GM21423 (cell line): Measurements from ENCODE around the gene ZDHHC4.

Experiments
- ATAC-seq: cut with Tn5 transposase; IDR thresholded peaks from one replicate; pipeline ENCODE4 v1.9.1; 2021; ENCODE audit warnings: mild to moderate bottlenecking, moderate library complexity; ENCODE audit not compliant: unreplicated experiment

Gene ZDHHC4

GRCh38 chr7:6604458-6604857 is 27.2 kb downstream of the ZDHHC4 start:
- ATAC-seq = no peak

GRCh38 chr7:6606866-6607583 is 29.8 kb downstream of the ZDHHC4 start:
- ATAC-seq = no peak

- no peak for ATAC-seq
These were observed 30.4 kb downstream of the ZDHHC4 start for GRCh38 chr7:6607651-6608051.

- no peak for ATAC-seq
These were observed 30.8 kb downstream of the ZDHHC4 start for GRCh38 chr7:6608081-6608480.

- no peak for ATAC-seq
These were observed 31.5 kb downstream of the ZDHHC4 start for GRCh38 chr7:6608794-6609193.

GRCh38 chr7:6612819-6613218 is 35.6 kb downstream of the ZDHHC4 start:
- no peak for ATAC-seq

GRCh38 chr7:6613706-6614105 is 36.5 kb downstream of the ZDHHC4 start:
- no peak for ATAC-seq

GRCh38 chr7:6614953-6615722 is 37.9 kb downstream of the ZDHHC4 start, which contains the start of gene ZNF853:
ZNF853 (plus strand) TSS chr7:6615610; CDS start chr7:6616175, 565 bp downstream.
- no peak for ATAC-seq

- no peak for ATAC-seq
These were observed 38.7 kb downstream of the ZDHHC4 start for GRCh38 chr7:6615723-6616555.

GRCh38 chr7:6616854-6617643 is 39.8 kb downstream of the ZDHHC4 start:
- ATAC-seq = no peak

- ATAC-seq = no peak
These were observed 41.4 kb downstream of the ZDHHC4 start for GRCh38 chr7:6618621-6619020.

- no peak for ATAC-seq
These were observed 42.7 kb downstream of the ZDHHC4 start for GRCh38 chr7:6619961-6620360.

GRCh38 chr7:6621195-6622133 is 44.2 kb downstream of the ZDHHC4 start:
- ATAC-seq = no peak

GRCh38 chr7:6622134-6622710 is 45.0 kb downstream of the ZDHHC4 start:
- ATAC-seq = no peak

GRCh38 chr7:6623589-6624245 is 46.5 kb downstream of the ZDHHC4 start:
- ATAC-seq = no peak

GRCh38 chr7:6624246-6624611 is 47.0 kb downstream of the ZDHHC4 start:
- ATAC-seq = no peak

- no peak for ATAC-seq
These were observed 50.8 kb downstream of the ZDHHC4 start for GRCh38 chr7:6628045-6628444.

- no peak for ATAC-seq
These were observed 53.0 kb downstream of the ZDHHC4 start for GRCh38 chr7:6630007-6630849.
